ENCODE measurements around the gene CATSPER3.

CATSPER3 gene

DNA sequence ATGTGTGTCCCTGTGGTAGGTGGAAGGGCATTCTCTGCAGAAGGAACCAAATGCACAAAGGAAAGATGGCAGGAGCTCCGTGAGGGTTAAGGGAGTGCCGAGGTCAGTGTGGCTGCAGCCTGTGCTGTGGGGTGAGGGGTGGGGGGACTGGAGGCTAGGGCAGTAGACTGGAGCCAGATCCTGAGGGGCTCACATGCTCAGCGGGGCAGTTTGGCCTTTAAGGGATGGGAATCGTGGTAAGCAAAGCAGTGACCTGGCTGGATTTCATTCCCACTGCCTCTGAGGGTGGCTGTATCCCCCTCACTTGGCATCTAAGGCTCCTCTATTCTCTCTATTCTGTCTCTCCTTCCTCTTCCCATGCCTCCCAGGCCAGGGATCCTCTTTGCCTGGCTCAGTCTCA lies 50.8 kb downstream of the CATSPER3 start:
- TF ChIP-seq CTCF (IDR thresholded peaks at IDR 0.05; ENCODE audit: control insufficient read depth, insufficient read depth, low read depth, low read length, missing control alignments) = no peak
- no peak for DNase-seq (ENCODE audit: low read depth)

DNA sequence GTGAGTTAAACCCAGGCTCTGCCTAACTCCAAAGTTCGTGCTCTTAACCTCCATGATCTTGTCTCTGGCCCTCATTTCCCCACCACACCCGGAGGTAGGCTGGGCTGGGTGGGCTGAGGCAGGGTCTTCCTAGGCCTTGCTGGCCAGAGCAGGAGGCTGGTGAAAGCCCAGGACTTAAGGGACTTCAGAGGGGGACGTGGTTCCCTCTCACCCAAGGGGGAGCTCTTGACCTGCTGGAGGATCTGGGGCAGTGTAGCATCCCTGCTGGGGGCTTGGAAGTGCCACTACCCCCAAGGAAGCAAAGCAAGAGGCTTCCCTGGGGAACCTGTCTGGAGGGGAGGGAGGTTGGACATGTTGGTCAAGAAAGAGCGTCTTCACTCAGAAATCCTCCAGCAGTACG lies 51.6 kb downstream of the CATSPER3 start:
- DNase-seq (ENCODE audit: low read depth) = no peak
- TF ChIP-seq CTCF (IDR thresholded peaks at IDR 0.05; ENCODE audit: control insufficient read depth, insufficient read depth, low read depth, low read length, missing control alignments) = peak; percentile 4
- H3K4me3 ChIP-seq (ENCODE audit: control insufficient read depth, low read depth, low read length) = no peak overlapping the region

More for the DNA sequence above, 50.8 kb downstream of the CATSPER3 start:
- no peak overlapping the region for H3K4me3 ChIP-seq (ENCODE audit: control insufficient read depth, low read depth, low read length)

- no peak for TF ChIP-seq CTCF (IDR thresholded peaks at IDR 0.05; ENCODE audit: control insufficient read depth, insufficient read depth, low read depth, low read length, missing control alignments)
Observed at GRCh38 chr5:135020111-135020895, 52.6 kb downstream of the CATSPER3 start.

GRCh38 chr5:135024956-135025729 lies 57.4 kb downstream of the CATSPER3 start:
- TF ChIP-seq CTCF (IDR thresholded peaks at IDR 0.05; ENCODE audit: control insufficient read depth, insufficient read depth, low read depth, low read length, missing control alignments) = no peak
- H3K4me3 ChIP-seq (ENCODE audit: control insufficient read depth, low read depth, low read length) = no peak overlapping the region
- no peak for DNase-seq (ENCODE audit: low read depth)

More at GRCh38 chr5:135020111-135020895, 52.6 kb downstream of the CATSPER3 start:
- DNase-seq (ENCODE audit: low read depth) = no peak
- H3K4me3 ChIP-seq (ENCODE audit: control insufficient read depth, low read depth, low read length) = no peak overlapping the region

DNA sequence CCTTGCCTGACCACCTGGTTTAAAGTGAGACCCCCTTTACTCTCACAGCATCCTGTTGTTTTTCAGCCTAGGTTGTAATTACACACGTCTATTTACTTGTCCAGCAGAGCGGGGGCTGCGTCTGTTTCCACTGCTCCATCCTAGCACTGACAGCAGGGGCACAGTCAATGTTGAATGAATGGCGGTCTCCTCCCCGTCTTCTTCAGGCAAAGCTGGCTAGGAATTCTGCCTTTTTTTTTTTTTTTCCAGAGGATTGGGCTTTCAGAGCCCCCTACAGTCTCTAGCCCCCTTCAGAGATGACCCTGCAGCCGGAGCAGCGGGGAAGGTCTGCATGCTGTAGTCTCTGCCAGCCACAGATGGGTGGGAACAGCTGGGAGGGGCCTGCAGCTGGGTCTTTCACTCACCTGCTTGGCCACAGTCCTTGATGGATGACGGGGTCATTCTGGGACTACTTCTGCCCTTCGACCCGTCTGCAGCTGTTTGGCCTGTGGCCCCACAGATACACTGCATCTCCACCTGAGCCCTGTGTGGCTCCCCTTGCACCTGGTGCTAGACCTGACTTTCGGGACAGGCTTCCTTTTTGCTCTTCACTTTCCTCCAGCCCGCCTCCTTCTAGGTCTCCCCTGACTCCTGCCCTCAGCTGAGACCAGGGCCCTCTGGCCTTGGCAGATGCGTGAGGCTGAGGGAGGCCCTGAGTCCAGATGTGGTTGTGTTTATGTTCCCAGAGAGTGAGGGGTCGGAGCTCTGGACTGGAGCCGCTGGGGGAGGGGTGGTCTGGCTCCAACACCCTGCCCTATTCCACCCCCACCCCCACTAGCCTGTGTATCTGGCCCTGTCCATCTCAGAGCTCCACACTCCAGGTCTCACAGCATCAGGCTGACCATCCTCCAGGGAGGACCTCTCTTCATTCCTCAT lies 58.3 kb downstream of the CATSPER3 start:
- DNase-seq (ENCODE audit: low read depth) = no peak
- TF ChIP-seq CTCF (IDR thresholded peaks at IDR 0.05; ENCODE audit: control insufficient read depth, insufficient read depth, low read depth, low read length, missing control alignments) = no peak

GRCh38 chr5:135026645-135027265 lies 59.0 kb downstream of the CATSPER3 start:
- DNase-seq (ENCODE audit: low read depth) = no peak
- no peak overlapping the region for H3K4me3 ChIP-seq (ENCODE audit: control insufficient read depth, low read depth, low read length)
- TF ChIP-seq CTCF (IDR thresholded peaks at IDR 0.05; ENCODE audit: control insufficient read depth, insufficient read depth, low read depth, low read length, missing control alignments) = no peak

More for the DNA sequence above, 58.3 kb downstream of the CATSPER3 start:
- H3K4me3 ChIP-seq (ENCODE audit: control insufficient read depth, low read depth, low read length) = no peak overlapping the region

Data from AG09309 (cell line).